Germinal center (tissue), 1 donor: ENCODE data around the gene RIC8A.

Experiments used
- DNase-seq: peaks from one replicate; pipeline ENCODE4 v3.0.0; 2012; ENCODE audit warnings: mixed read lengths, low spot score

The RIC8A gene

DNA sequence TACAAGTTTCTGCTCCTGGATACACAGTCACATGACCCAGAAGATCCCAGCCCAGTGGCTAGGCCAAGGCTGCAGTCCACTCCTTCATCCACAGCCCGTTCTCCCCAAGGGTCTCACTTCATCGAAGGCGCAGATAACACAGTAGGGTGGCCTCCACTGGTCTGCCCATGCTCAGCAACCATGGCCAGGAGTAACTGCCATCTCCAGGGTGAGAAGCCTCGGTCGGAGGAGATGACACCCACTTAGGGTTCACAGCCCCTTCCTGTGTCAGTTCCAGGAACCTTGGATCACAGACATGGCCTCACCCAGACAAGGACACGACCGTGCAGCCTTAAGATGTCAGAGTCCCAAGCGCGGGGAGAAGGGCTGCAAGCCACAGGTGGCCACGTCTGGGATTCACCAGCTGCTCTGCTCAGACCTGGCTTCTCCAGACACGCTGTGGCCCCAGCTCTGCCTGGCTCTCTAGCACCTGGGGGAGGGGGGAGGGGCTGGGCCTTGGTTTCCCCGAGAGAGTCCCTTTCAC lies 2.9 kb upstream of the RIC8A start:
- no peak for DNase-seq

DNA sequence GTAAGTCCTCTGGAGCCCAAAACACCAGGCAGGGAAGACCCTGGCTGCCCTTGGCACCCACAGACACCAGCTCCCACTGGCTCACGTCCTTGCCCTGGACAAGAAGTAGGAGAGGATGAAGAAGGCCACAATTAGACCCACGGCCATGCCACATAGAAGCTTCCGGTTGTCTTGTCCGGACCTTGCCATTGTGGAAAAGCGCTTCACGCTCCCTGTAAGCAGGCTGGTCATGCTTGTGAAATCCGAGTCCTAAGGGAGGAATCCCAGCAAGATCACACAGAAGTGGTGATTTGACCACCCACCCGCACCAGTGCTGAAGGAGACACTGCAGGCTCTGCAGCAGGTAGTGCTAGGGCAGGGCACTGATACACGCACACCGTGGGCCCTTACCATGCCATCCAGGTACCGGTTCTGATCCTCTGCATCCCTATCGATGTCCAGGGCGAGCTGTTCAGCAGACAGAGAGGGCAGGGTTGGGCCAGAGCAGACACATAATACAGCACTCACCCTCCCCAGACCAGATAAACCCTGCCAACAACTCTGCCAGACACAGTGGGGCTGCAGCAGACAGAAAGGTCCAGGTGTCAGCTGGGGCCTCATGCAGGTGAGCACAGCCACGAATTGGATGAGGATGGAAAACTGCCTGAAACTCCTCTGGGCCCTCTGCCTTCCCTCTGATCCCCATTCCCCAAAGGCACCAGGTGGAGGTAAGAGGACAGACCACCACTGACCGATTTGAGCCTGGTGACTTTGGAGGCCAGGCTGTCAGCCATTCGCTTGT lies 2.1 kb upstream of the RIC8A start:
- DNase-seq, result no peak

DNA sequence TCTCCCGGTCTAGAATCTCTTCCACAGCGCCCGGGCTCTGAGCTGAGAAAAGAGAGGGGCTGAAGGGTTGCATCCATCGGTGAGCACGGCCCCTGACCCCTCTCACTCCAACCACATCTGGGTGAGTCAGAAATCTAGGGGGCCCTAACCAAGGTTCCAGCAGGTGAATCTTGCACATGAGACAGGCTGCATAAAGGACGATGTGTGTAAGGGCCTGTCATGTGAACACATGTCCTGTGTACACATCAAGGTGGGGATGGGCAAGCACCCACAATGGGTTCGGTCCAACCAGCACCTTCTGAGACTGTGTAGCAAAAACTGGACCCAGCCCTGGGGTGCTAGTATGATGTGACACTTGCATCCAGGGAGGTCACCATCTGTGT lies 1.5 kb upstream of the RIC8A start:
- no peak for DNase-seq

DNA sequence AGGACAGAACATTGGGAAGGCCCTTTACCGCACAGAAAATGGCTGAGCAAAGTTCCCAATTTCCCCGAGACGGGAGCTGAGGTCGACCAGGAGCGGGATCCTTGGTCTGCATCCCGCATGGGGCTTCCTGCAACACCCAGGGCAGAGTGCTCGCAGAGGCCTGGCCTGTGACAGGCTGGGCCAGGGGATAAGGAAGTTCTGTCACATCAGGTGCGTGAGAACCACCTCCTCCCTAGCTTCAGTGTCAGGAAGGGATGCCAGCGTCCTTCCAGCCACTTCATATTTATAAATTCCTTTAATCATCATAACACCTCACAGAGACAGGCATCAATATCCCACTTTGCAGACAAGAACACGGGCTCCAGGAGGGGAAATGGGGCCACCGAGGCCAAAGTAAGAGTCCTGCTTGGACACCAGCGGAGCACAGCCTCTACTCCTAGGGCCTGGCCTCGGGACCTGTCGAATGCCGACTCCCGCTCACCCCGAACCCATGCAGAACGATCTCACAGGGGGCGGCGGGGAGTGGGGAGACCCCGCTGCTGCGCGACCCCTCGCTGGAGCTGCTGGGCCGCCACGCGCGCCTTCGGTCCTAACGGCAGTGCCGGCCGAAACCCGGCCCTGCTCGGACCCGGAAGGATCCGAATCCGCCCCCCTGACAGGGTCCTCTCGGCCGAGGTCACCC lies 841 bp upstream of the RIC8A start:
- peak; percentile 26 for DNase-seq

DNA sequence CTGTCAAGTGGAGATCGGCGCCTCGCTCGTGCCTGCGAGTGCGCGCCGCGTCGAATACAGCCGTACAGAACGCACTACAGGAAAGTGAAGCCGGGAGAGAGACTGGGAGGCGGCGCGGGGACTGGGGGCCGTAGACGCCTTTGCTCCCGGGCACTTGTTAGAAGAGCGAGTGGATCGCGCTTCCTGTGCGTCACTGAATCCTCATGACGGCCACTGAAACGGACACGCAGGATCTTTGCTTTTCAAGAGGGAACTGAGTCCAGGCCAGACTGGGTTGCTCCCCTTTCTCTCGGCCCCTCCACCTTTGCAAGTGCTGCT lies 314 bp downstream of the RIC8A start:
- DNase-seq, result no peak

DNA sequence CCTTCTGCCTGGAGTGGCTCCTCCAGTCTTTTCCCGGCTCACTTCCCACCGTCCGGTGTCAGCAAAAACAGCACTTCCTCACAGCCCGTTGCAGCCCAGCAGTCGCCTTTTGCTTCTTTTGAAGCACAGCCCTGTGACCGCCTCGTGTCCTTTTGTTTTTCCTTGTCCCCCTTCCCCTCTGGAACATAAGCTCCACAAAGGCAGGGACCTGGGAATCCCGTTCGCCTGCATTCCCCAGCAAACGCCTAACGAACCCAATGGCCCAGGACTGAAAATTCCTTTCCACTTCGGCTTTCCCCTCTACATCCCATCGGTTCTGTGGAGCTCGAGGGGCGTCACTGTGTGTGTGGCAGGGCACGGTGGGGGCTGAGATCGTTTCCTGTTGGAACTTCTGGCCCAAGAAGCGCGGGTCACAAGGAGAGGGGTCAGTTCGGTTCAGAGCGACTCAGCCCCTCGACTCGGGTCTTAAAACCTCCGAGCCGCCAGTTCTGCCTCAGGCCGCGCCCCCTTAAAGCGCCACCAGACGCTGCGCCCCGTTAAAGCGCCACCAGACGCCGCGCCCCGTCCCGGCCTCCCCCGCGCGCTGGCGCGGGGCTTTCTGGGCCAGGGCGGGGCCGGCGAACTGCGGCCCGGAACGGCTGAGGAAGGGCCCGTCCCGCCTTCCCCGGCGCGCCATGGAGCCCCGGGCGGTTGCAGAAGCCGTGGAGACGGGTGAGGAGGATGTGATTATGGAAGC lies 841 bp downstream of the RIC8A start:
- DNase-seq, result peak; percentile 90

DNA sequence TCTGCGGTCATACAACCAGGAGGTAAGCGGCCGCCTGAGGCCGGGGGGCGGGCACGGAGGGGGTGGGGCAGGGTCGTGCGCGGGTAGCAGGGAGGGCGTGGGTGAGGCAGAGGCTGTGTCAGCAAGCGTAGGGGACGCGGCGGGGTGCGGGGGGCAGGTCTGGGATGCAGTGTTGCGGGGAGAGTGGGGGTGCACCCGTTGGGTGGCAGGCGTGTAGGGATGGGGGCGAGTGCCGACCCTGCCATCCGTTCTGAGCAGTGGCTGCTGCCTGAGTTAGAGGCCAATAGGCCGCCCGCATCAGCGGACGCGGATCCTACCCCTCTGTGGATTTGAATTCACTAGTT lies 1.4 kb downstream of the RIC8A start:
- no peak for DNase-seq

DNA sequence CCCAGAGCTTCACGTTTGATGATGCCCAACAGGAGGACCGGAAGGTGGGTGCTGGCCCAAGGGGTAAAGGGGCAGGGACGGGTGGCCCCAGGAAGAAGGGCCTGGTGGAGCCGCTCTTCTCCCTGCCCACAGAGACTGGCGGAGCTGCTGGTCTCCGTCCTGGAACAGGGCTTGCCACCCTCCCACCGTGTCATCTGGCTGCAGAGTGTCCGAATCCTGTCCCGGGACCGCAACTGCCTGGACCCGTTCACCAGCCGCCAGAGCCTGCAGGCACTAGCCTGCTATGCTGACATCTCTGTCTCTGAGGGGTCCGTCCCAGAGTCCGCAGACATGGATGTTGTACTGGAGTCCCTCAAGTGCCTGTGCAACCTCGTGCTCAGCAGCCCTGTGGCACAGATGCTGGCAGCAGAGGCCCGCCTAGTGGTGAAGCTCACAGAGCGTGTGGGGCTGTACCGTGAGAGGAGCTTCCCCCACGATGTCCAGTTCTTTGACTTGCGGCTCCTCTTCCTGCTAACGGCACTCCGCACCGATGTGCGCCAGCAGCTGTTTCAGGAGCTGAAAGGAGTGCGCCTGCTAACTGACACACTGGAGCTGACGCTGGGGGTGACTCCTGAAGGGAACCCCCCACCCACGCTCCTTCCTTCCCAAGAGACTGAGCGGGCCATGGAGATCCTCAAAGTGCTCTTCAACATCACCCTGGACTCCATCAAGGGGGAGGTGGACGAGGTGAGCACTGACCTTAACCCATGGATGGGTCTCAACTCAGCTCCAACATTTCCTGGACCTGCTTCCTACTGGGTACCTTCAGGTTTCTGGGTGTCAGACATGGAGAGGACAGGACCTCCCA lies 2.0 kb downstream of the RIC8A start:
- DNase-seq, result no peak

DNA sequence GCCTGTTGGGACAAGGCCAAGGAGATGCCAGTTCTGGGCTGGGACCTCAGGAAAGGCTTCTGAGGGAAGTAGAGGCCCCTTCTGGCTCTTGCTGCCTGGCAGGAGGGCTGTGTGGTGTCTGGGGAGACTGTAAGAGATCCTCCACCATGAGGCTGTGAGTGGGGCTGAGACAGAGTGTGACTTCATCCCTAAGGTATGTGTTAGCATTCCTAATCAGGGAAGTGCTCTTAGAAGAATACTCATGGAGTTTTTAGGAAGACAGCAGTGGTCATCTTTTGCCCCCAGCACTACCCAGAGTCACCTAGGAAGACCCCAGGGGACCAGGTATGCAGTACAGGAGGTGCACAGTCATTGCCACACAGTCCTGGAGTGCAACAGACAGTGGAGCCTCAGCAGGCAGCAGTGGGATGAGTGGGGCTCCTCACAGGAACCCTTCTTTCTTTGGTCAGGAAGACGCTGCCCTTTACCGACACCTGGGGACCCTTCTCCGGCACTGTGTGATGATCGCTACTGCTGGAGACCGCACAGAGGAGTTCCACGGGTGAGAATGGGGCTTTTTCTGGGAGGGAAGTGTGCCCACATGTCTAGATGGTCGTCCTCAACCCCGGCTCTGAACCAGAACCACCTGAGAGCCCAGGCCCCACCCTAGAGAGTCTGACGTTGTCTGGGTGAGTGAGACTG lies 2.8 kb downstream of the RIC8A start:
- DNase-seq, result no peak

DNA sequence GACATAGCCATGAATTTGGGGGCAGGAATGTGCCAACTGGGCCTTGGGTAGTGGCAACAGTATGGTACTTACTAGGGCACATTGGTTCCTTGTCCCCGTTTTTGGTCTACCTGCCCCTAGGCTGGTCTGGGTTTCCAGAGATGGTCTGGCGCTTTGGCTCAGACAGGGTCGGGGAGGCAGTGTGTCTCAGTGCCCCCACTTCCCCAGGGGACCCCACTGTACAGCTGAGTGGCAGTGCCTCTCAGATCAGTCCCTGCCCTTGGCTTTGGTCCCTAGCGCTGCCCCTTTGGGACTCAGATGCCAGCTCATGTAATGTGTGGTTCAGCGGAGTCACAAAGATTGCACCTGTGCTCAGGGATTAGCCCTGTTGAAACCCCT lies 3.3 kb downstream of the RIC8A start:
- DNase-seq, result no peak

DNA sequence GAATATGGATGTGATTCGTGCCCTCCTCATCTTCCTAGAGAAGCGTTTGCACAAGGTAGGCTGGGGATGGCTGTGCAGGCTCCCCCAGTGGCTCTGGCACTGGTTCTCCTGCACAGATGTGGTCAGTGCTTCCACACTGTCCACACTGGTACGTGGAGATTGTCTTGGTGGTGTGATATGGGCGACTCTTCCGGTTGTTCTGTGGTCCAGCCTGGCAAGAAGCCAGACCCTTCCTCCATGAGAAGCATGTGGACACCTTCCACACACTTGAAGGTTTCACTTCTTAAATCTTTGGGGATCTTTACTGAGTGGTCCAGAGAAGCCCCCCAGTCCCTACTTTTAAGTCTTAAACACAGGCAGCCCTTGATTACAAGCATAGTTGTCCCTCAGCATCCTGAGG lies 3.8 kb downstream of the RIC8A start:
- DNase-seq, result no peak

DNA sequence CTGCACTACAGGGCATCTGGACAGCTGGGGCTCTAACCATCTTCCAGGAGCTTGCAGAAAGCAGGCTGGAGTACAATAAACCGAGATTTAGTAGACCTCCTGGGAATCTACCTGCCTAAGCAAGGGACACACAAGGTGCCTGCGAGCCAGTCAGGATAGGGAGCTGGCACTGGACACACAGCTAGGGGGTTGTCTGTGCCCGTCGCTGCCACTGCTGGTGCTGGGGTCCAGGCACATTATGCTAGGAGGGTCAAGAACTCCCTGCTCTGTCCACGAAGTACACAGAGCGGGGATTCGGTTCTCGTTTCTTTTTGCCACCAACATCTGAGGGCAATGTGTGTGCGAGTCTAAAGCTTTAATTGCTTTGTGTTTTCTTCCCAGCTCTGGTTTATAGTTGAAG lies 4.2 kb downstream of the RIC8A start:
- DNase-seq, result no peak

DNA sequence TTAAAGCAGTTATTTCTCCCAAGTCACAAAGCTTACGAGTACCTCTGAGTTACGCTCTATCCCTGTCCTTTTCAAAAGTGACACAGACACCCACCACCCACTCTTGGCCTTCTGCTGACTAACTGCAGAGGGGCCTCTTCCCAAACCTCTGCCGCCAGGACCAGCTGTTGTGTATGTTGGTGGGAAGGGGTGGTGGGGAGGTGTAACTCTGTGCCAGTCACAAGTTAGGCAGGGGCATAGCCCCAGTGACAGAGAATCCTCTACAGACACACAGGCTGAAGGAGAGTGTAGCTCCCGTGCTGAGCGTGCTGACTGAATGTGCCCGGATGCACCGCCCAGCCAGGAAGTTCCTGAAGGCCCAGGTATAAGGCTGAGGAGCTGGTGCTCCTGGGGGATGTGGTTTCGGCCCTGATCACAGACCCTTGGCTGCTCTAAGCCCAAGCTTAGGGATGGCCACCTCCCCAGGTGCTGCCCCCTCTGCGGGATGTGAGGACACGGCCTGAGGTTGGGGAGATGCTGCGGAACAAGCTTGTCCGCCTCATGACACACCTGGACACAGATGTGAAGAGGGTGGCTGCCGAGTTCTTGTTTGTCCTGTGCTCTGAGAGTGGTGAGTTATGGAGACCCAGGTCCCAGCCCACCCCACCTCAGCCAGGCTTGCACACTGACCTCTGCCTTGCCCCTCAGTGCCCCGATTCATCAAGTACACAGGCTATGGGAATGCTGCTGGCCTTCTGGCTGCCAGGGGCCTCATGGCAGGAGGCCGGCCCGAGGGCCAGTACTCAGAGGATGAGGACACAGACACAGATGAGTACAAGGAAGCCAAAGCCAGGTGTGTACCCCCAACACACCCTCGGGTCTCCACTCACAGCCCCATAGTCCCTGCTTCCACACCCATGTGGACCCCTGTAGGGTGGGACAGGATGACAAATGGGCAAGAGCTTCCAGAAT lies 4.9 kb downstream of the RIC8A start:
- no peak for DNase-seq

DNA sequence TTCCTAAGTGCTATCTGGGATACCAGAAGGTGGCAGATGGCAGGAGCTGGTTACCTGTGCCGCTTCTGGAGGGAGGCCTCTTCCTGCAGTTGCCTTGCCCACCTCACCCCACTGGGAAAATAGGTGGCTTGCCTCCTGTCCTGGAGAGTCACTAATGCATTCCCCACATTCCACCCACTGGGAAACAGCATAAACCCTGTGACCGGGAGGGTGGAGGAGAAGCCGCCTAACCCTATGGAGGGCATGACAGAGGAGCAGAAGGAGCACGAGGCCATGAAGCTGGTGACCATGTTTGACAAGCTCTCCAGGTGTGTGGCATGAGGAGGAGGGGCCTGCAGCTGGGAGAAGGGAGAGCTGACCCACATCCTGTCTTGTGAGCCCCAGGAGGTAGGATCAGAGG lies 5.6 kb downstream of the RIC8A start:
- no peak for DNase-seq

DNA sequence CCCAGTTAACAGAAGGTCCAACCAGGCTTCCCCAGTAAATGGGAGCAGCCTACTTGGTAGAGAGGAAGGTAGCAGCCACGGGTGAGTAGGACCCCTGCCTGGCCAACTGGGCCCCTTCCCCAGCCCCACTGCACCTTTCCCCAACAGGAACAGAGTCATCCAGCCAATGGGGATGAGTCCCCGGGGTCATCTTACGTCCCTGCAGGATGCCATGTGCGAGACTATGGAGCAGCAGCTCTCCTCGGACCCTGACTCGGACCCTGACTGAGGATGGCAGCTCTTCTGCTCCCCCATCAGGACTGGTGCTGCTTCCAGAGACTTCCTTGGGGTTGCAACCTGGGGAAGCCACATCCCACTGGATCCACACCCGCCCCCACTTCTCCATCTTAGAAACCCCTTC lies 6.6 kb downstream of the RIC8A start:
- no peak for DNase-seq

DNA sequence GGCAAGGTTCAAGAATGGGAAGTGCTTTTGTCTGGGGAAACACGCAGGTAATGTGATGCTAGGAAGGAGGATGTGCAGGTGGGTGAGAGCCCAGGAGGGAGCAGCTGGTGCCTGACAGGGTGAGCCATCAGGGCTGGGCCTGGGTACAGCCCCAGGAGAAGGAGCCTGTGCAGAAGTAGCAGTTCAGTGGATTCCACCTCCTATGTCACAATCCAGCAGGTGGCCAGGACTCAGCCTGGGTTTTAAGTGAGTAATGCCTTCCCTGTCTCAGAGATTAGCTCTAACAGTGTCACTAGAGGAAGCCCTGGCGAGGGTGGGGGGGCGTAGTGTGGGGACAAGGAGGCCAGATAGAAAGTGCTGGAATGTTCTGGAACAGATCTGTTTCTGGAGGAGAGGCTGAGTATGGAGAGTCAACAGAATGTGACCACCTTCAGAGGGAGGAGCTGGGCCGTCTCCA lies 8.1 kb downstream of the RIC8A start:
- no peak for DNase-seq

DNA sequence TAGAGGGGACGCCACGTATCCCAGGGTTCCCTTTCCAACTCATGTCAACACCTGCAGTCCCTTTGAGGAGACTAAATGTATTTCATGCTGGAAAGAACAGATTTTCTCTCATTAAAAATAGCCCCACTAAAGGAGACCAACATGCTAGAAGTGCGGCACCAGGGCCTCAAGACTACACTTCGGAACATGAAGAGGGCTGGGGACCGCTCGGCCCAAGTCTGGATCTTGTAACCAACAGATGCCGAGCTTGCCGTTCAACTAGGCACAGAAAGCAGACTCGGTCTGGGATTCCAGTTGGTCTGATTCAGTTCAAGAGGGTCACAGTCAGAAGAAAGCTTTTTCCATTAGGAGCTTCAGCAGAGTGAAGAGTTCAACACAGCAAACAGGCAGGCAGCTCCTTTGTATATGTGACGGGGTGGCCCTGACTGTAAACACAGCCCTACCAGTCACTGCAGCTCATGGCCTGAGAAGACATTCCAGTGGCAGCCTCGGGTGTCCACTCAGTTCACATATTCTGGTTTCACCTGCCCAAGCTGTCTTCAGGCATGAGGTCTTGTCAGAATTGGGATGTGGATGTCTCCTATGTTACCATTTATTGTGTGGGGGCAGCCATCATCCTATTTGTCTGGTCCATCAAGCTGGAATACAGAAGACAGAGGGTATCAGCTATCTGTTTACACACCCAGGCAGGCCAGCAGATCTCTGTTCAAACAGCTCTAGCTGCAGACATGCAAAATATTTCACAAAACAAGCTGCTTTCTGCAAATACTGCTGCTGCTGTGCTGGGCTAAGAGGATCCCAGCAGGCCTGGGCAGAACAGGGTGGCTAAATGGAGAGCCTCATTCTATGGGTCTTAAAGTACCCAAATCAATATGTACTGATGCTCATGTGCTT lies 8.8 kb downstream of the RIC8A start:
- no peak for DNase-seq

DNA sequence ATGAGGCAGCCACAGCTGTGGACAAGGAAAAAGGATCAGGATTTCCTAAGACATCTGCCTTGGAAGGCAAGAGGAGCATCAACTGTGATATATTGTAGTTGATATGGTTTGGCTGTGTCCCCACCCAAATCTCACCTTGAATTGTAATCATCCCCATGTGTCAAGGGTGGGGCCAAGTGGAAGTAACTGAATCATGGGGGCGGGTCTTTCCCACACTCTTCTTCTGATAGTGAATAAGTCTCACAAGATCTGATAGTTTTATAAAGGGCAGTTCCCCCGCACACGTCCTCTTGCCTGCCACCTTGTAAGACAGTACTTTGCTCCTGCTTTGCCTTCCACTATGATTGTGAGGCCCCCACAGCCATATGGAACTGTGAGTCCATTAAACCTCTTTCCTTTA lies 10.2 kb downstream of the RIC8A start:
- DNase-seq, result no peak

DNA sequence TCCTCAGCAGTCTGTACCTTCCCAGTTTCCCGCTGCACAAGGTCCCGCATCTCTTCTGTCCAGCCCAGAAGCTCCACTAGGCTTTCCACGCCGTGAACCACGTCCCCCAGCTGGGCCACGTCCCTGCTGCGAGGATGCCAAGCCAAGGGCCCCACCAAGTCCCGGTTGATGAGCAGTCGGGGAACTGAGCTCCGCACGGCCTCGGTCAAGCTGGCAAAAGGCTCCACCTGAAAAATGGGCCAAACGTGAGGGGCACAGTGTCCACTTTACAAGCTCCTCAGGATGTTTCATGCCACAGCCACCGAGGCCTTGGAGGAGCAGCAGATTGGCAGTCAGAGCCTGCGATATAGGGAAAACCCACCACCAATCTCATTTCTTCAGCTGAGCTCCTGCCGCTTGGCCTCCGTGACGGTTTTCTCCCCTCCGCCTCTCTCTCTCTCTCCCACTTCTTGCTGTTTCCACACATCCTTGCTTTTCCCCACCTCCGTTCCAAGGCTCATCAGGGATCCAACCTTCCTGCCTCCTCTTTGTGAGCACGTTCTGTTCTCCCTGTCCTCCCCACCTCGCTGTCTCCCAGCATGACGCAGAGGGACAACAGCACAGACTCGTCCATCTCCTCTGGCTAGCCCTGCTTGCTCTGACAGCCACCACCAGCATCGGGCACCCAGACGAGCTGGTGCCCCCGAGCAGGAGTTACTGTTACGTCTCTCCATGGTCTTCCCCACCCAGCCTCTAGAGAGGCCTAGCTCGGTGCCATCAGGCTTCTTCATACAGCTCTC lies 11.5 kb downstream of the RIC8A start:
- no peak for DNase-seq
